Endothelial cell of umbilical vein (primary cell): ENCODE measurements around the gene GNPTAB. TPM values are rescaled to one million over a fixed set of nuclear protein-coding genes. Genes with fewer than 3 reads are reported as not detected.

Experiments
- BruUV-seq: library from RNA; stranded (reverse); fragments of 400-500 nt; replicated peaks from 2 replicates; lab custom pipeline; 2021; lab: Mats Ljungman, UMichigan
- CTCF ChIA-PET: fragments of 300-600, 350-600 bp; sonication (Branson Sonifier 250); formaldehyde crosslinking; loops from one replicate; lab custom pipeline; 2021; ENCODE audit warnings: antibody characterized with exemption, inconsistent platforms; lab: Charles Lee
- POLR2A ChIA-PET: fragments of 300-600, 350-600 bp; sonication (Branson Sonifier 250); formaldehyde crosslinking; loops from one replicate; lab custom pipeline; 2021; ENCODE audit warnings: antibody characterized with exemption, inconsistent platforms; lab: Charles Lee
- DNase-seq: peaks from one replicate; pipeline ENCODE4 v3.0.0-alpha.2; 2011; ENCODE audit warnings: low read depth, low spot score
- FAIRE-seq: peaks from 2 replicates; lab custom pipeline; 2011; peaks lifted over from hg19 to GRCh38; lab: Jason Lieb, UNC
- H2AFZ ChIP-seq: 2 replicates; pipeline ENCODE4 v1.6.0; 2012; ENCODE audit warnings: low read depth, low read length, control low read depth, inconsistent platforms
- H3K27ac ChIP-seq: 2 replicates; pipeline ENCODE4 v1.5.1; 2011; ENCODE audit warnings: low read depth, mild to moderate bottlenecking, control low read depth, low read length, moderate library complexity; ENCODE audit not compliant: insufficient read depth
- H3K27me3 ChIP-seq, 2 experiments: 2 replicates each; pipeline versions ENCODE4 v1.6.0 to v1.6.1; 2011; ENCODE audit warnings: low read length in 2 of 2, mixed read lengths in 1 of 2; ENCODE audit not compliant: control insufficient read depth in 2 of 2, insufficient read depth in 2 of 2
- H3K36me3 ChIP-seq, 2 experiments: 2 replicates in 1 of 2; 3 replicates in 1 of 2; pipeline ENCODE4 v1.5.1; 2011; ENCODE audit warnings: low read length in 2 of 2, mild to moderate bottlenecking in 1 of 2, moderate library complexity in 1 of 2; ENCODE audit not compliant: control insufficient read depth in 2 of 2, insufficient read depth in 2 of 2; ENCODE audit errors: extremely low read depth in 1 of 2
- H3K4me1 ChIP-seq: 3 replicates; pipeline ENCODE4 v1.5.1; 2011; ENCODE audit warnings: mild to moderate bottlenecking, low read length; ENCODE audit not compliant: control insufficient read depth, insufficient read depth; ENCODE audit errors: extremely low read depth
- H3K4me2 ChIP-seq: 2 replicates; pipeline ENCODE4 v1.6.1; 2011; ENCODE audit warnings: low read length, control low read depth, mixed read lengths; ENCODE audit not compliant: insufficient read depth
- H3K4me3 ChIP-seq, 3 experiments: fragments of 200-600 bp in 1 of 3; sonication (generic), shearing (Covaris generic) in 1 of 3; replicated peaks in 1 of 3; 2 replicates each; pipeline ENCODE4 v1.5.1; 2011 to 2016; ENCODE audit warnings: control low read depth in 3 of 3, low read length in 3 of 3, mild to moderate bottlenecking in 2 of 3, inconsistent platforms in 1 of 3, low read depth in 1 of 3, moderate library complexity in 1 of 3; ENCODE audit not compliant: insufficient read depth in 1 of 3
- H3K79me2 ChIP-seq: 2 replicates; pipeline ENCODE4 v1.6.0; 2012; ENCODE audit warnings: low read length, inconsistent platforms; ENCODE audit not compliant: control insufficient read depth, insufficient read depth
- H3K9ac ChIP-seq: replicated peaks from 2 replicates; pipeline ENCODE3; 2011; ENCODE audit warnings: low read length, control low read depth; ENCODE audit not compliant: insufficient read depth; ENCODE audit errors: extremely low read depth
- H3K9me1 ChIP-seq: replicated peaks from 3 replicates; pipeline ENCODE4 v1.6.0; 2011; ENCODE audit warnings: mild to moderate bottlenecking, low read length; ENCODE audit not compliant: control insufficient read depth, insufficient read depth; ENCODE audit errors: extremely low read depth
- H3K9me3 ChIP-seq: replicated peaks from 2 replicates; pipeline ENCODE4 v1.5.1; 2012; ENCODE audit warnings: low read length, inconsistent platforms; ENCODE audit not compliant: control insufficient read depth, insufficient read depth
- H4K20me1 ChIP-seq: replicated peaks from 2 replicates; pipeline ENCODE3; 2011; ENCODE audit warnings: mild to moderate bottlenecking, low read length; ENCODE audit not compliant: control insufficient read depth, insufficient read depth; ENCODE audit errors: extremely low read depth
- CTCF ChIP-seq, 2 donors: IDR thresholded peaks; 1 replicate in 1 of 2; 2 replicates in 1 of 2; pipeline ENCODE4 v1.5.1; 2011; ENCODE audit warnings: low read length in 2 of 2, mild to moderate bottlenecking in 2 of 2, moderate library complexity in 2 of 2, control low read depth in 1 of 2, inconsistent platforms in 1 of 2, low read depth in 1 of 2; ENCODE audit not compliant: insufficient read depth in 1 of 2; ENCODE audit errors: extremely low read depth in 1 of 2
- EZH2 ChIP-seq: IDR thresholded peaks from 2 replicates; pipeline ENCODE4 v1.6.1; 2012; ENCODE audit warnings: borderline replicate concordance, low read depth, mild to moderate bottlenecking, moderate library complexity, low read length, inconsistent platforms; ENCODE audit not compliant: severe bottlenecking
- FOS ChIP-seq: IDR thresholded peaks from 2 replicates; pipeline ENCODE4 v1.6.1; 2011; ENCODE audit warnings: mild to moderate bottlenecking, low read length, moderate library complexity, borderline replicate concordance; ENCODE audit not compliant: insufficient read depth
- GATA2 ChIP-seq: IDR thresholded peaks from 2 replicates; pipeline ENCODE4 v1.7.0; 2011; ENCODE audit warnings: low read depth, mild to moderate bottlenecking, moderate library complexity, mixed read lengths, low read length; ENCODE audit not compliant: insufficient read length, insufficient read depth
- JUN ChIP-seq: IDR thresholded peaks from 2 replicates; pipeline ENCODE4 v1.6.1; 2011; ENCODE audit warnings: borderline replicate concordance, low read depth; ENCODE audit not compliant: insufficient read length, insufficient read depth
- MAX ChIP-seq: IDR thresholded peaks from 2 replicates; pipeline ENCODE4 v1.6.1; 2011; ENCODE audit not compliant: insufficient read depth, insufficient read length
- MYC ChIP-seq: IDR thresholded peaks from one replicate; pipeline ENCODE4 v1.6.1; 2011; ENCODE audit warnings: mild to moderate bottlenecking, low read depth, low read length
- POLR2A ChIP-seq: IDR thresholded peaks from 2 replicates; pipeline ENCODE4 v1.6.1; 2012; ENCODE audit warnings: low read depth, mild to moderate bottlenecking, control low read depth, low read length
- dilution Hi-C: fragments of 300-500 bp; cut with MboI; formaldehyde crosslinking; loops from one replicate; pipeline ENCODE4 v1.15.0; 2019; ENCODE audit warnings: low sequenced_read_pairs; ENCODE audit not compliant: extremely low pct_ligation_motif_present
- intact Hi-C: fragments of 100-400 bp; cut with micrococcal nuclease; formaldehyde crosslinking; loops from one replicate; pipeline ENCODE4 v1.10.0; 2022
- polyA plus RNA-seq, 4 experiments: library from polyadenylated mRNA; depleted of rRNA in 3 of 4; stranded (reverse) in 3 of 4; unstranded in 1 of 4; fragments of >200 nt; gene quantifications; 2 replicates each; pipeline versions ENCODE4 v1.2.1 to v1.2.3, GENCODE V29; 2011 to 2012; ENCODE audit warnings: missing spikeins in 1 of 4
- total RNA-seq: library from RNA; stranded (reverse); gene quantifications from 2 replicates; pipeline ENCODE4 v1.2.3, GENCODE V29; 2021

GNPTAB gene
- total and polyA plus RNA-seq, 2 donors (not counting 3 experiments of a cell fraction or from before 2014, with no cell fraction given), result 15.6 to 39.5 TPM

- no peaks in the 10 kb centered on the region for H4K20me1 ChIP-seq
- dilution Hi-C loops, result no loop called here
- ChIA-PET CTCF (interaction anchor here (1.0 to 2.2 kb wide), 4 partner anchors 10 to 52 kb away, joined by 3 to 13 read pairs (median 5); no protein-coding TSS in a partner anchor), POLR2A (no interaction called here)
- peaks cover 5% of the 10 kb centered on the region for H3K4me1 ChIP-seq
- no peak overlapping the region for H3K9ac ChIP-seq
- no peaks in the 10 kb centered on the region for H3K79me2 ChIP-seq
- no peak overlapping the region for H3K27ac ChIP-seq
- H3K27me3 ChIP-seq, result no peaks in the 10 kb centered on the region
- no TSS peak for BruUV-seq
- H3K4me3 ChIP-seq, result no peak overlapping the region
- no peak for DNase-seq
- no peaks in the 10 kb centered on the region for H3K9me1 ChIP-seq
- H3K9me3 ChIP-seq, result no peaks in the 10 kb centered on the region
- intact Hi-C loops, result no loop called here
- H3K4me2 ChIP-seq, result no peak overlapping the region
- H2AFZ ChIP-seq, result no peak overlapping the region
- H3K36me3 ChIP-seq, result no peaks in the 10 kb centered on the region
- TF ChIP-seq MYC (no peak), CTCF (IDR thresholded peaks at IDR 0.05; ENCODE audit: extremely low read depth in 1 of 2, insufficient read depth in 1 of 2, low read depth in 1 of 2, low read length in 2 of 2) (no peak), POLR2A (no peak), JUN (no peak), FOS (no peak), MAX (no peak), EZH2 (no peak), GATA2 (no peak)
- FAIRE-seq, result no peak
These were observed 5.9 kb downstream of the GNPTAB start for GRCh38 chr12:101824831-101825230.
